ENCODE data around the gene HSD17B11.

Gene HSD17B11

GRCh38 chr4:87310691-87311335, 80.2 kb downstream of the HSD17B11 start:
- CTCF ChIA-PET, result interaction anchor here (0.5 to 0.6 kb wide), 2 partner anchors 542 to 592 kb away, joined by 3 to 4 read pairs; no protein-coding TSS in a partner anchor
- POLR2A ChIA-PET, result no interaction called here
- no peaks in the 10 kb centered on the region for H3K9me3 ChIP-seq (ENCODE audit: control insufficient read depth, insufficient read depth, low read depth, low read length)

DNA sequence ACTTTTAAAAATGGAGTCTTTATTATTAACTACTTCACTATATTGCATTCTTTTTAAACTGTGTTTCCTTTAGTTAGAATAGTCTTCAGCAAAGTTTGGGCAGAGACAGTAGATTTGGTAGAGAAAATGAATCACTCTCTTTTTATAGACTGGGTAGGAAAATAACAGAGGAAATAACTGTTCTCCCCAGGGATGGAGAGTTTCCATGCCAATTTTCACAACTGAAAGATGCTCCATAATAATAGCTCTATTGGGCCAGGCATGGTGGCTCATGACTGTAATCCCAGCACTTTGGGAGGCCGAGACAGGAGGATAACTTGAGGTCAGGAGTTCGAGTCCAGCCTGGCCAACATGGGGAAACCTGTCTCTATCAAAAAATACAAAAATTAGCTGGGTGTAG, 81.4 kb downstream of the HSD17B11 start:
- POLR2A ChIA-PET, result no interaction called here
- CTCF ChIA-PET, result no interaction called here
- TF ChIP-seq ZNF24 (tag by site-specific recombination; IDR thresholded peaks at IDR 0.05) (no peak), ZNF138 (tag by site-specific recombination; IDR thresholded peaks at IDR 0.05; ENCODE audit: borderline replicate concordance) (no peak), ZNF776 (tag by site-specific recombination; IDR thresholded peaks at IDR 0.05; ENCODE audit: borderline replicate concordance) (no peak), FEZF1 (tag by site-specific recombination; IDR thresholded peaks at IDR 0.05) (no peak), ZSCAN23 (tag by site-specific recombination; IDR thresholded peaks at IDR 0.05) (no peak), ZBTB21 (tag by site-specific recombination; IDR thresholded peaks at IDR 0.05) (no peak), ZNF677 (tag by site-specific recombination; IDR thresholded peaks at IDR 0.05) (no peak), IKZF3 (tag by site-specific recombination; IDR thresholded peaks at IDR 0.05) (no peak), INSM2 (tag by site-specific recombination; IDR thresholded peaks at IDR 0.05) (no peak), ZNF292 (tag by site-specific recombination; IDR thresholded peaks at IDR 0.05; ENCODE audit: borderline replicate concordance, low read depth) (no peak), ZBTB48 (tag by site-specific recombination; IDR thresholded peaks at IDR 0.05) (no peak), ZBTB1 (tag by site-specific recombination; IDR thresholded peaks at IDR 0.05) (no peak), ZNF558 (tag by site-specific recombination; IDR thresholded peaks at IDR 0.05) (no peak), YY2 (tag by site-specific recombination; IDR thresholded peaks at IDR 0.05) (no peak)
- TF ChIP-seq, protein P1, sequence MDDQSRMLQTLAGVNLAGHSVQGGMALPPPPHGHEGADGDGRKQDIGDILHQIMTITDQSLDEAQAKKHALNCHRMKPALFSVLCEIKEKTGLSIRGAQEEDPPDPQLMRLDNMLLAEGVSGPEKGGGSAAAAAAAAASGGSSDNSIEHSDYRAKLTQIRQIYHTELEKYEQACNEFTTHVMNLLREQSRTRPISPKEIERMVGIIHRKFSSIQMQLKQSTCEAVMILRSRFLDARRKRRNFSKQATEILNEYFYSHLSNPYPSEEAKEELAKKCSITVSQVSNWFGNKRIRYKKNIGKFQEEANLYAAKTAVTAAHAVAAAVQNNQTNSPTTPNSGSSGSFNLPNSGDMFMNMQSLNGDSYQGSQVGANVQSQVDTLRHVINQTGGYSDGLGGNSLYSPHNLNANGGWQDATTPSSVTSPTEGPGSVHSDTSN (CRISPR knock-in tag; IDR thresholded peaks at IDR 0.05), result no peak
- TF ChIP-seq, protein P2, sequence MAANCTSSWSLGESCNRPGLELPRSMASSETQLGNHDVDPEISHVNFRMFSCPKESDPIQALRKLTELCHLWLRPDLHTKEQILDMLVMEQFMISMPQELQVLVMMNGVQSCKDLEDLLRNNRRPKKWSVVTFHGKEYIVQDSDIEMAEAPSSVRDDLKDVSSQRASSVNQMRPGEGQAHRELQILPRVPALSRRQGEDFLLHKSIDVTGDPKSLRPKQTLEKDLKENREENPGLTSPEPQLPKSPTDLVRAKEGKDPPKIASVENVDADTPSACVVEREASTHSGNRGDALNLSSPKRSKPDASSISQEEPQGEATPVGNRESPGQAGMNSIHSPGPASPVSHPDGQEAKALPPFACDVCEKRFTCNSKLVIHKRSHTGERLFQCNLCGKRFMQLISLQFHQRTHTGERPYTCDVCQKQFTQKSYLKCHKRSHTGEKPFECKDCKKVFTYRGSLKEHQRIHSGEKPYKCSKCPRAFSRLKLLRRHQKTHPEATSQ (tag by site-specific recombination; IDR thresholded peaks at IDR 0.05), result no peak
- Histone ChIP-seq H3K4me3 (ENCODE audit: low read depth, low read length) (no peak overlapping the region), H3K36me3 (ENCODE audit: control insufficient read depth in 2 of 2, insufficient read depth in 1 of 2, low read length in 2 of 2) (no peaks in the 10 kb centered on the region), H3K9me3 (ENCODE audit: control insufficient read depth, insufficient read depth, low read depth, low read length) (no peaks in the 10 kb centered on the region), H3K4me1 (ENCODE audit: control insufficient read depth, insufficient read depth, low read length) (0 out of 2 replicates have a peak, but pooled peaks cover 2% of the 10 kb centered on the region), H3K27ac (ENCODE audit: extremely low read depth, low read depth, low read length) (no peak overlapping the region)

More at GRCh38 chr4:87310691-87311335, 80.2 kb downstream of the HSD17B11 start:
- Histone ChIP-seq H3K4me1 (ENCODE audit: control insufficient read depth, insufficient read depth, low read length) (no peaks in the 10 kb centered on the region), H3K4me3 (ENCODE audit: low read depth, low read length) (no peak overlapping the region), H3K27ac (ENCODE audit: extremely low read depth, low read depth, low read length) (no peak overlapping the region), H3K36me3 (ENCODE audit: control insufficient read depth in 2 of 2, insufficient read depth in 1 of 2, low read length in 2 of 2) (no peaks in the 10 kb centered on the region)
- TF ChIP-seq ZNF398 (tag by site-specific recombination; IDR thresholded peaks at IDR 0.05), result no peak
- TF ChIP-seq ZNF121 (tag by site-specific recombination; IDR thresholded peaks at IDR 0.05), result no peak
- TF ChIP-seq ZNF266 (tag by site-specific recombination; IDR thresholded peaks at IDR 0.05; ENCODE audit: low read depth), result no peak
- TF ChIP-seq ZNF621 (tag by site-specific recombination; IDR thresholded peaks at IDR 0.05), result no peak
- no peak for TF ChIP-seq ZNF747 (tag by site-specific recombination; IDR thresholded peaks at IDR 0.05)

Measured in HEK293 (cell line).